GM19395 (cell line): ENCODE measurements around the gene CRNN.
A peak's percentile ranks its signal among the peaks of the same experiment; 100 is the strongest.

ENCODE experiments used
- ATAC-seq: cut with Tn5 transposase; IDR thresholded peaks from one replicate; pipeline ENCODE4 v1.9.1; 2021; ENCODE audit warnings: mild to moderate bottlenecking, moderate library complexity; ENCODE audit not compliant: unreplicated experiment

Gene CRNN

DNA sequence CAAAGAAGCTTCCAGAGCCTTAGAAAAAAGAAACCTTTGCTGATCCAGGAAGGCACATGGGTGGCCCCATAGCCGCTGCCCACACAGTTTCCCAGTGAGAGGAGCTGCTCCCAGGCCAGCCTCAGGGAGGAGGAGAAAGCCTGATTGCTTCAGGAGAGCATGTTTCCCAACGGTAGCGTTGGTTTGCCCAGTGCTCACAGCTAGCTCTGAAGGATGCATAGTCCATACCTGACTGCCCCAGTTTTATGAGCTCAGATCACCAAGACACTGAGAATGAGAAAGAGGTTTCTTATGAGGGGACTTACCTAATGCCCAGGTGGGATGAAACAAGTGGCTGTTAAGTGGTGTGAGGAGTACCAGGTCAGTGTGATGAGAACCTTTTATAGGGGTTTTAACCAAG lies at the start of gene CRNN:
Gene CRNN (minus strand): TSS at position 355 of the 400 bp plus-strand sequence. CDS start 2,030 bp downstream, outside the sequence.
- ATAC-seq, result no peak

DNA sequence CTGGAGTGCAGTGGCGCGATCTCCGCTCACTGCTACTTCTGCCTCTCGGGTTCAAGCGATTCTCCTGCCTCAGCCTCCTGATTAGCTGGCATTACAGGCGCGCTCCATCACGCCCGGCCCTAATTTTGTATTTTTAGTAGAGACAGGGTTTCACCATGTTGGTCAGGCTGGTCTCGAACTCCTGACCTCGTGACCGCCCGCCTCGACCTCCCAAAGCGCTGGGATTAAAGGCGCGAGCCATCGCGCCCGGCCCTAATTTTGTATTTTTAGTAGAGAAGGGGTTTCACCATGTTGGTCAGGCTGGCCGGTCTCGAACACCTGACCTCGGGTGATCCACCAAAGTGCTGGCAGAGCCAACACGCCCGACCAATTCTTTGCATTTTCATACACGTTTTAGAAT lies 48.6 kb upstream of the CRNN start:
- no peak for ATAC-seq

DNA sequence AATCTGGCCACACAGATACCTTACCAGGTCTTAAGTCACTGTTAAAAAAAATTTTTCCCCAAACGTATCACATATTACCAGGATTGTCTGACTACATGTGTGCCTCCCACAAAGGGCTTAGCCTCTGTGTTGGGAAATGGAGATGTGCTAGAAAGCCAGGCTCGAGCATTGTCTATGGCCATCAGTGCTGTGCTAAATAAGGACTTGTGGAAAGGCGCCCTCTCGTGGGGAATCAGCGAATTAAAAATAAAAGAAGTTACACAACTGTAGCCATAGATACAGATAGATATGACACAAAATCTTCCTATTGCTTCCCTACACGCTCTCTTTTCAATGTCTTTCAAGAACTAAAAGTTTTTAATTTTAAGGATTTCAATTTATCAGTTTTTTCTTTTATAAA lies 47.5 kb upstream of the CRNN start:
- no peak for ATAC-seq

DNA sequence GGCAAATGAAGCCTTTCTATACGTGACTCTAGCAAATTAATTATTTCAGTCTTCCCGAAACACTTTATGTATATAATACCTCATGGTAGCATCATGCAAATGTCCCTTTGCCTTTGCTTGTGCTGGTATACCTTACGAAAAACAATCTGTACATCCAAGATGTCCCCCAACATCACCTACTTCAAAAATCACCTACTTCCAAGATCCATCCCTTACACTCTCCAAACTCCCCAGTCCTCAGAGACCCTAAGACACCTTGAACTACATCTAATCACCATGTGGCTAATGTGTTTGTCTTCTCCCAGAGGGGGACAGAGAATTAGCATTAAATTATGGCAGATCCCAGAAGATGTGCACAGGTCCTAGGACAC lies 46.5 kb upstream of the CRNN start:
- ATAC-seq, result no peak

DNA sequence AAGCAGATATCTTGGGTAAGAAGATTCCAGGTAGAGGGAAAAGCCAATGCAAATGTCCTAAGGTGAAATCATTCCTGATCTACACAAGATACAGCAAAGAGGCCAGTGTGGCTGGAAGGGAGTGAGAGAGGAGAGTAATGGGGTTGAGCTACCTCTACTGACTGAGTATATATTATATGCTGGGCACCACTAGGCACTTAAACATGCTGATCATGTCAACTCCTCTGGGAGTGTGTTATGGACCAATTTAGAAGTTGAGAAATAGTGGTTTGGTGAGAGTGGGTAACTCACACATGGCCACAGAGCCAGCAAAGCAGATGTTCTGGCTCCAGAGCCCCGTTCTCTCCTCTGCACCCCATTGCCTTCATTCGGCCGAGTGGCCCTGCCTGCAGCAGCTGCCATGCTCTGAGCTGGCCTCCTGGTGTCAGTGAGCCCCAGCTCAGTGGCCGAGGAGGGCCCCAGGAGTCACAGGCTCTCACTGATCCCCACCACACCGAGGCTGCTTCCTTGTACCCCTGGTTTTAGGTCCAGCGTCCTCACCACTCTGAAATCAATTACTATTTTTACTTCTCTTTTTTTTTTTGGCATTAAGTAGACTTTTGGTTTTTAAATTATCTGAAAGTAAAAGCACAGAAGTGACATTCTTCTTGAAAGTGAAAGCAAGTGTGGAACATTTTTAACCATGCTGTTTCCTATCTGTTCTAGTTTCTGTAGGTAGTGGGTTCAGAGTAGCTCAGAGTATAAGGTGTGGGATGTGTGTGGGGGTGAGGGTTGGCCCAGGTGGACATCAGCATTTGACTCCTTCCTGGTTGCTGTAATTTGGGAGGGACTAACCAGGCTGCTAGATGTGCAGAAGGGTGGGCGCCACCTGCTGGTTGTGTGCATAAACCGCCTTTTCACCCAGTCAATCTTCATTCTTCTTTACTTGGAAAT lies 45.8 kb upstream of the CRNN start:
- ATAC-seq, result peak; percentile 96

DNA sequence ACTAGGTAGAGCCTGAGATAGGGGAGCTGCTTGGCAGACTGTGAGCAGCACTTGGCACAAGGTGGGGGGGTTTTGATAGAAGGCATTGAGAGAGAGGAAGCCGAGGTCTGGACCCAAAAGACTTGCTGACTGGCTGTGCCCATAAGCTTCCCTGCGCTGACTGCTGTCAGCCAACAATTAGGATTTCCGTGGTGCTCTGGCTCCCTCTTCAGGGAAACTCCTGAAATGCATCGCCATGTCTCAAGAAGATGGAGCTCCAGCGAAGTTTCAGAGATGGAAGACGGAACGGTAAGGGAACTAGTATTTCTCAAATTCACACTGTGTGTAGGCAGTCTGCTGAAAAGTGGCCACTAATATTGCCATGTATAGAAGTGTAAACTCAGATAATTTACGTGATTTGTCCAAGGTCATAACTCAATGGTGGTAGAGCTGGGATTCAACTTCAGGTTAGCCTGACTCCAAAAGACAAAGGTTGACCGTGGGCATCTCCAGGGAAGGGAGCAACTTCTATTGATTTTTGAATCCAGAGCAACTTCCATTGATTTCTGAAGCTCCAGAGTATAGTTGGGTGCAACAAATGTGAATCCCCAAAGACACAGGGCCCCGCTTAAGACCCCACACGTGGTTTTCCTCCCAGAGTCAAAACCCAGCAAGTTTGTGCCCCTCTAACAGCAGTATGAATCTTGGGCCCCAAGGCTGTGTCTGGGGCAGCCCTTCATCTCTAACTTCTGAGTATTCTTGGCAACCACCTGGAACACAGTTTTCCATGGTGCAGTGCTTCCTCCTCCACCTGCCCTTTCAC lies 44.5 kb upstream of the CRNN start:
- peak; percentile 43 for ATAC-seq

DNA sequence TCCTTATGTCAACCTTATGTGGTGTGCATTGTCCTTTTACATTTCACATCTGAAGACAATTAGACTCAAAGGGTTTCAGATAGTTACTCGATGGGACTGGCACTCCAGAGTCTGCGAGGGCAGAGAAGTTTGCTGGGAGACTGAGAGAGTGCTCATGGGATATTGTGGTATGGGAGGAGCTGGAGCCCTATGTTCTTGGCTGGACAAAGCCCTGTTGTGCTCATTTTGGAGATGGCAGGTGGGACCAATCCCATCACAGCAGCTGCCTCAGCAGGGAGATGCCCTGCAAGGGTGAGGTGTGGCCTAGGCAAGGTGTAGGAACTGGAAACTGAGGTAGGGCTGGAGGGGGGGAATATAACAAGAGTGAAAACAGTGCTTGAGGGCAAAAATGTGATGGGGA lies 43.5 kb upstream of the CRNN start:
- ATAC-seq, result no peak

DNA sequence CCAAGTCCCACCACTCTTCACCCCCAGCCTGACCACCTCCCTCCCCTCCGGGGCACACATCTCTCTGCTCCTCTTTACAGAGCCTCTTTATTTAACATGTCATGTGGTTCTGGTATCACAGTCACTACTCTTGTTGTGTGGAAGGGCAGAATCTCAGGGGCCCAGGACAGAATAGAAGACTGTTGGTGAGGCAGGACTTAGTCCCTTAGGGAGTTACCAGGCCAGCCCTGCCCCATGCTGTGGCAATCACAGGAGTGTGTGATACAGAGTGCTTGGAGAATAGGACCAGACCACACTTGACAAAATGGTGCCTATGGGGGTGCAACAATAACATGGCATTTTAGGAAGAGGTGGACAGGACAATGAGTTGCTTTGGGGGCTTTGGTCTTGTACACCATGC lies 43.0 kb upstream of the CRNN start:
- ATAC-seq, result no peak

DNA sequence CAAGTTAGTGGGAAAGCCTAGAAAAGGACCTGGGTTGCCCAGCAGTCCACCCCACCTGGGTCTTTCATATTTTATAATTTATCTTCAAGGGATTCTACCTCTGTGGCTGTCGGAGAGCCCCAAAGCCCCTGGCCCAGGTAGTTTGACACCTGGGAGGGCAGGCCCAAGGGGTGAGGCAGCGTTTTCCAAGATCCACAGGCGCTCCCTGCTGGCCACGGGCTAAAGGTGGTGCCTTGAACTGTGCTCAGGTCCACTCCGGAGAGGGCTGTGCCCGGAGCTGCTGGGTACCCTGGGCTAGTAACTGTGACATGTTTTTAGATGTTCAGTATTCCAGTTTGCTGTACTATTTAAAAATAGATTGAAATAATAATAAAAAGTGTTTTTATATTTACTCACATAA lies 37.2 kb upstream of the CRNN start:
- ATAC-seq, result no peak

DNA sequence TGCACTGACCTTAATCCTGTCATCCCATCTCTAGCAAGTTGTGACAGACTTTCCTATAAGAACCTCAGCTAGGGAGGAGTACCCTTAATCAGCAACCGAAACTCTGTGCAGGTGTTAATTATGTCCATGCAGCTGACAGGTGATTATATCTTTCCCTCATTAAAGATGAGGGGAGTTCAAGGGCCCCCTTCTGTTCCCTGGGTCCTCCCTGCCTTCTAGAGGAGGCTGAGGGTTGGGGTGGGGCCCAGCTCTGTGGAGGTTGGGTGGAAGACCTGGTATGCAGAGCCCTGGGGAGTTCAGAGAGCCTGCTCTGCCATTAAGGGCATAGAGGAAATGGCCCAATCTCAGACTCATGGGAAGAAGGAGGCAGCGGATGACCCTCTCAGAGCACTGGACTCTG lies 35.6 kb upstream of the CRNN start:
- ATAC-seq, result no peak

DNA sequence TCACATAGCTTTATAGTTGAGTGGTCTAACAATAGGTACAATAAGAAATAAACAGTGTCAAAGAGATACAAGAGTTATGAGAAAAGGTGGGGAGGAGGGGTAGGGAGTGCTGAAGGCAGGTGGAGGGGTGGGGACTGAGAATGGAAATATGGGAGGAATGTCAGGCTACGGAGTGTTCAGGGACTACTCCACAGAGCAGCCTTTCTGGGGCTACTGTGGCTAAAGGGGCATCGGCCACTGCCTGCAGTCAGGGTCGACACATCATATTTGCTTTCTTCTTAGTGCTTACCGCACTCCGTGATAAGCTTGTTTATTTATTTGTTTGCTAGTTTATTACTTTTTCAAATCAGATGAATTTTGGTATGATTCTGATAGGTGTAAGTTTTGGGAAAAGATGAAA lies 34.4 kb upstream of the CRNN start:
- no peak for ATAC-seq

DNA sequence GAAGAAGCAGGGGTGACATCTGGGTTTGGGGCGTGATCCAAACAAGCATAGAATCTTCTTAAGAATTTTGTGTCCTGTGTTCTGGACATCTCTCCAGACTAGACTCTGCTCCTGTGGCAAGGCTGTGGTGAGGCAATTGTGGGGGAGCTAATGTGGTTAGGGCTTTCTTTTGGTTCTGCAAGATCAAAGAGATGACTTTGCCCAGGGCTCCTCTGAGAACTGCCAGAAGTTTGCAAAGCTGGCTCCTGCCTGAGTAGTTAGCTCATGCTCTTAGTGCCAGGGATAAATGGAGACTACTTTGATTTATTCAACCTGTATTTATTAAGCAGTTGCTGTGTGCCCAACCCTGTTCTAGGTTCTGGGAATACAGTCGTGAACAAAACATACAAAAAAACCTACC lies 34.0 kb upstream of the CRNN start:
- no peak for ATAC-seq

DNA sequence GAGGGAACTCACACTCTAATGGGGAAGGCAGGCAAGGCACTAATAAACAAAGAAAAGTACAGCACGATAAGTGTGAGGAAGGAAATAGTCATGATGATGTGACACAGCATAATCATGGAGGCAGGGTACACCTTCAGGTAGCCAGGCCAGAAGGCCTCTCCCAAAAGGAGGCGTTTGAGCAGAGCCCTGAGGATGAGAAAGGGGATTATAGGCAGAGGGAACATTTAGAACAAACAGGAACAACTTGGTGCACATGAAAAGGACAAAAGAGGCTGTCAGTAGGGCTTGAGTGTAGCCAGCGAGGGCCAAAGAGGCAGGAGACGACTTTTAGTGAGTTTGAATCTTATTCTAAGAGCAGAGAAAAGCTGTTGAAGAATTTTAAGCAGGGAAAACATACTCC lies 33.4 kb upstream of the CRNN start:
- no peak for ATAC-seq

DNA sequence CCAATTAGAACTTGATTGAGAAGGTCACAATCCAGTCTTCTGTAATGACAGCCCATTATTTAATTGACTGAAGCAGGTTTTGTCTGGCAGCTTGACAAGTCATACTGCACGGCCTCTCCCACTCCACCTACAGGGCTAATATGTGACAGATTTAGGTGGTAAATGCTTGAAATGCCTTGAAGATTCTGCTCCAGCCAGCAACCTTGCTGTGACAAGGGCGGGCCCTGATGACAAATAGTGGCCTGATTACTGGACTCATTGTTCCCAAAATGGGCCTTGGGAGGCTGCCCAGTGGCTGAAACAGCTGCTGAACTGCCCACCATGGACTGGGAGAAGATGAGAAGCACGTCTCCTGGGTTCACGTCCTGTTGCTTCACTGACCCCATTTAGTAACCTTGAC lies 30.0 kb upstream of the CRNN start:
- ATAC-seq, result no peak

DNA sequence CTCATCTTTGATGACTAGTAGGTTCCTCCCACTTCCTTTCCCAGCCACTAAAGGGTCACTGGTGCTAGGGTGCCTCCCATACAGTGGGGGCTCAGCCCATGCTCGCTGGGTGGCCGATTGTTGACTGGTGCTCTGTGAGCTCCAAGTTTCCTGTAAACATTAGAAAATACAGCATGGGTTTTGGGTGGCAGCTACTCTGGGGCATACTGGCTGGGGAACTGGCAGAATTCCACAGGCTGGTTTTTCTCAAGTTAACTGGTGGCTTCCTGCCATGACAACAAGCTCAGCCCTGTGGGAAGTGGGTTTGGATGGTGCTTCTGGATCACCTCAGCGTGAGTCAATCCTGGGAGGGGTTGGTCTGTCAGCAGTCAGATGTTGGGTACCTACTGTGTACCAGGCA lies 28.7 kb upstream of the CRNN start:
- no peak for ATAC-seq

DNA sequence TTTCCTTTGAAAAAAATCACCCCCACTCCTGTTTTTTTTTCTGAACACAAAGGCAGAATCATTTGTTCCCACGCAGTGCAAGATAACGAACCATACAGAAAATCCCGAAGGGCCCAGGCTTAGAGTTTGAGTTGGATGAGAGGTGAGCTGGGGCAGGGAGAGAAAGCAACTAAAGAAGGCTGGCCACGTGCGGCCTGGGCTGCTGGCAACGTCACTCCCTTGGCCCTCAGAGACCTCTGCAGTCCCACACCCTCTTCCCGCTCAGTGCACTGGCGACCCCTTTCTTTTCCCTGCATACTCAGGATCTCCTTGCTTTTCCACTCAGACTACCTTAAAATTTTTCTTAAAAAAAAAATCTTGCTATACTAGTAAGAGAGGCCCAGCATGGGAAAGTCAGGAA lies 28.2 kb upstream of the CRNN start:
- no peak for ATAC-seq

DNA sequence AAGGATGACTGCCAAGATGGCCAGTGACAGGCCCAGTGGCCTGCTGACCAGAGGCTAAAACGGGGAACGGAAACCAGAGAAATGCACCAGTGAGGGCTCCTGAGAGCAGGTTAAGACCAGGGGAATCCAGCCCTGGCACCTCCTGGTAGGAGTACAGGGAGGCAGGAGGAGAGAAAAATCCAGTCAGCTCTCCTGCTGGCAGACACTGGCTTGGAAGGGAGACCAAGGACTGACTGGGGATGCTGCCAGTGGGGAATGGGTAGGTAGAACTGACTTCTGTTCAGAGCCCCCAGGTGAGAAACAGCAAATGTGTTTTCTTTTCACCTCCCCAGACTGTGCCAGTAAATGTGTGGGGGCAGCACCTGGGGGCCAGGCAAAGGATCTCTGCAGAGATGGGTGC lies 27.7 kb upstream of the CRNN start:
- ATAC-seq, result no peak

DNA sequence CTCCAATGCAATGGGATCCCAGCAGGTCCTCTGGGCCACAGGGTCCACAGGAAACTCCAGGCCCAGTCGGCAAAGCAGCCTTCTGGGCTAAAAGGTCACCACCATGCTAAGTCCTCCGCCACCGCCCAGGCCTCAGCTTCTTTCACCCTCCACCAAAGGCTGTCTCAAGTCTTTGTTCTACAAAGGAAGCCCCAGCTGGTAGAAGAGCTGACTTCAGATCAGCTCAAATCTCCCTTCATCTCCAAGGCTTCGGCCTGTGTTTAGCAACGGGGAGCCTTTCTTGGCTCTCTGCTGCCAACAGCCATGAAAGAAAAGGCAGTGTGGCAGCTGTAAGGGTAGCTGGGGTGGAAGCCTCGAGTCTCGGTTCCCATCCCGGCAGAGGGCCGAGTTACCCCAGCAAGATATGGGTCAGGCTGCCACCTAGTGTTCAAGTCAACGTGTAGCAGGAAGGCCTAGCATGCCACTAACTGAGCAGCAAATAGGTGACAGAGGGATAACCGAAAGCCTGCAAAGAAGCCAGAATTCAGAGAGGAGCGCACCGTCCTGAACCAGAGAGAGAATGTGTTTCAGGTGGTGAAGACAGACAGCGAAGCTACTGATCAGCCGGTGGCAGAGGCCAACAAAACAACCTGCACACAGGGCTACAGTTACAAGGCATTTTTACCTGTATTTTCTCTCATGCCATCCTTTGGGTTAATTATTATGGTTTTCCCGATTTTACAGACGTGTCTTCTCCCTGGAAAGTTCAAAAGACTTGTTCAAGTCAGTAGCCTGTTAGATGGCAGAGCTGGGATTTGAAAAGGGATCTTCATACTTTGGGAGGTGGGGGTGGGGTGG lies 26.8 kb upstream of the CRNN start:
- ATAC-seq, result peak; percentile 90

DNA sequence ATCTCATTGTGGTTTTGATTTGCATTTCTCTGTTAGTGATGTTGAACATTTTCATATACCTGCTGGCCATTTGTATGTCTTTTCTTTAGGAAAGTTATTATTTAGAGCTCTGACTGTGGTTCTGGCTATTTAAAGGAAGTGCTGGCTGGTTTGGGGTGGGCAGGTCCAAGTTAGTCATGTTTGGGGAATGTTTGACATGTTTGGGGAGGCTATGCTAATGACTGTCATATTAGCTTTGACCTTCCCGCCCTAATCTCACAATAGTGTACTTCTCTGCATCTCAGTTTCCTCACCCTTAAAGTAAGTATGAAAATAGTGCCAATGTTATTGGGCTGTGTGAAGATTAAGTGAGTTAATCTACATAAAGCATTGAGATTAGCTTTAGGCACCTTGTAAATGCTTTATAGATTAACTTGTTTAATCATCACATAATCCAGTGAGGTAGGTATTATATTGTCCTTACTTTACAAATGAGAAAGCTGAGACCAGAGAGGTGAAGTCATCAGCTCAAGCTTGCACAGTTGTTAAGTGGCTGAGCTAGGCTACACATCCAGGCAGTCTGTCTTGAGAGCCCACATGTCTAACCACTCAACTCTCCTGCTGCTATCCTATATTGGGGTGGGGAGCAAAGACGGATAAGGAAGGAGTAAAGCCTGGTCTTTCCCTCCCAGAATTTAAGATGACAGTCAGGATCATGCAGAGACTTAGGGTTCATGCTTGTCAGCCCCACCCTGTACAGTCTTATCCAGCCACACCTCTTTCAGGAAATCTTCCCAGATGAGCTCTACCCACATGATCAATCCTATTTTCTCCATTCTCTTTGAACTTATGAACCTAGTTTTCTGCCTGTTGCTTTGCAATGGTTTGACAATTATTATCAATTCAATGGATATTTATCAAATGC lies 22.8 kb upstream of the CRNN start:
- ATAC-seq, result no peak

DNA sequence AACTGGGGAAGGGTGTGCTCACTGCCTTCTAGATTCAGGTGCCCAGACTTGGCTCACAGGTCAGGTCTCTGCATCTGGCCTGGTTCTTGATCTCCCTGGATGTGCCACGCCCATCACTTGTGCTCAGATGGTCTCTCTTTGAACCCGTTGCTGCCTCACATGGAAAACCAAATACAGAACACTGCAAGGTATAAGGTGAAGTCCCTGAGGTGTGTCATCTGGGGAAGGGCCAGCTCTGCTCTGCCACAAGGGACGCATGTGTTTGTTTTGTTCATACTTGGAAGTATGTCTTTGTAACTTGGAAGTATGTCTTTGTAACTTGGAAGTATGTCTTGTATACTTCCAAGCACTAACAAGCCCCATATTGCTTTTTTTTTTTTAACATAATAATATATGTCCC lies 13.4 kb upstream of the CRNN start:
- ATAC-seq, result no peak
